PFSK-1 (cell line): ENCODE measurements around the gene JAKMIP1.

Source experiments
- FOXP2 ChIP-seq: optimal IDR thresholded peaks from 2 replicates; pipeline ENCODE3; 2011; ENCODE audit warnings: borderline replicate concordance, control low read depth, inconsistent platforms; ENCODE audit not compliant: insufficient read depth; ENCODE audit errors: extremely low read length, extremely low read depth
- POLR2AphosphoS5 ChIP-seq: IDR thresholded peaks from 2 replicates; pipeline ENCODE4 v1.6.1; 2012; ENCODE audit warnings: low read depth, mild to moderate bottlenecking, control low read depth, low read length, moderate library complexity
- SIN3A ChIP-seq: IDR thresholded peaks from 2 replicates; pipeline ENCODE4 v1.6.1; 2012; ENCODE audit warnings: mild to moderate bottlenecking, low read length, moderate library complexity, borderline replicate concordance; ENCODE audit not compliant: insufficient read depth
- TAF1 ChIP-seq: IDR thresholded peaks from 2 replicates; pipeline ENCODE4 v1.6.1; 2012; ENCODE audit warnings: low read length, control low read depth, borderline replicate concordance; ENCODE audit not compliant: insufficient read depth
- TF ChIP-seq, protein P1 (sequence below), 2 experiments: IDR thresholded peaks; 2 replicates each; pipeline versions ENCODE4 v1.6.1 to v1.8.0; 2011 to 2012; ENCODE audit warnings: low read depth in 2 of 2, low read length in 2 of 2, control low read depth in 1 of 2, inconsistent platforms in 1 of 2, mild to moderate bottlenecking in 1 of 2, moderate library complexity in 1 of 2; ENCODE audit not compliant: insufficient read depth in 1 of 2

The JAKMIP1 gene

GRCh38 chr4:6024313-6024960 lies 175.9 kb downstream of the JAKMIP1 start:
- TF ChIP-seq TAF1 (no peak), POLR2AphosphoS5 (no peak), FOXP2 (no peak), SIN3A (no peak)
- TF ChIP-seq, protein P1, sequence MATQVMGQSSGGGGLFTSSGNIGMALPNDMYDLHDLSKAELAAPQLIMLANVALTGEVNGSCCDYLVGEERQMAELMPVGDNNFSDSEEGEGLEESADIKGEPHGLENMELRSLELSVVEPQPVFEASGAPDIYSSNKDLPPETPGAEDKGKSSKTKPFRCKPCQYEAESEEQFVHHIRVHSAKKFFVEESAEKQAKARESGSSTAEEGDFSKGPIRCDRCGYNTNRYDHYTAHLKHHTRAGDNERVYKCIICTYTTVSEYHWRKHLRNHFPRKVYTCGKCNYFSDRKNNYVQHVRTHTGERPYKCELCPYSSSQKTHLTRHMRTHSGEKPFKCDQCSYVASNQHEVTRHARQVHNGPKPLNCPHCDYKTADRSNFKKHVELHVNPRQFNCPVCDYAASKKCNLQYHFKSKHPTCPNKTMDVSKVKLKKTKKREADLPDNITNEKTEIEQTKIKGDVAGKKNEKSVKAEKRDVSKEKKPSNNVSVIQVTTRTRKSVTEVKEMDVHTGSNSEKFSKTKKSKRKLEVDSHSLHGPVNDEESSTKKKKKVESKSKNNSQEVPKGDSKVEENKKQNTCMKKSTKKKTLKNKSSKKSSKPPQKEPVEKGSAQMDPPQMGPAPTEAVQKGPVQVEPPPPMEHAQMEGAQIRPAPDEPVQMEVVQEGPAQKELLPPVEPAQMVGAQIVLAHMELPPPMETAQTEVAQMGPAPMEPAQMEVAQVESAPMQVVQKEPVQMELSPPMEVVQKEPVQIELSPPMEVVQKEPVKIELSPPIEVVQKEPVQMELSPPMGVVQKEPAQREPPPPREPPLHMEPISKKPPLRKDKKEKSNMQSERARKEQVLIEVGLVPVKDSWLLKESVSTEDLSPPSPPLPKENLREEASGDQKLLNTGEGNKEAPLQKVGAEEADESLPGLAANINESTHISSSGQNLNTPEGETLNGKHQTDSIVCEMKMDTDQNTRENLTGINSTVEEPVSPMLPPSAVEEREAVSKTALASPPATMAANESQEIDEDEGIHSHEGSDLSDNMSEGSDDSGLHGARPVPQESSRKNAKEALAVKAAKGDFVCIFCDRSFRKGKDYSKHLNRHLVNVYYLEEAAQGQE (IDR thresholded peaks at IDR 0.05; ENCODE audit: insufficient read depth in 1 of 2, low read depth in 2 of 2, low read length in 2 of 2) = no peak

- no peak for TF ChIP-seq FOXP2
- TF ChIP-seq, protein P1 (IDR thresholded peaks at IDR 0.05; ENCODE audit: insufficient read depth in 1 of 2, low read depth in 2 of 2, low read length in 2 of 2) = no peak
- TF ChIP-seq POLR2AphosphoS5 = no peak
- no peak for TF ChIP-seq SIN3A
- TF ChIP-seq TAF1 = no peak
Observed at GRCh38 chr4:6023731-6024130, 176.6 kb downstream of the JAKMIP1 start.

GRCh38 chr4:6022607-6023288 lies 177.6 kb downstream of the JAKMIP1 start:
- TF ChIP-seq POLR2AphosphoS5 = no peak
- no peak for TF ChIP-seq TAF1
- TF ChIP-seq, protein P1 (IDR thresholded peaks at IDR 0.05; ENCODE audit: insufficient read depth in 1 of 2, low read depth in 2 of 2, low read length in 2 of 2) = no peak
- TF ChIP-seq FOXP2 = no peak
- no peak for TF ChIP-seq SIN3A

- no peak for TF ChIP-seq TAF1
- no peak for TF ChIP-seq SIN3A
- TF ChIP-seq POLR2AphosphoS5 = no peak
- TF ChIP-seq, protein P1 (IDR thresholded peaks at IDR 0.05; ENCODE audit: insufficient read depth in 1 of 2, low read depth in 2 of 2, low read length in 2 of 2) = no peak
- no peak for TF ChIP-seq FOXP2
Observed at GRCh38 chr4:6021831-6022606, 178.3 kb downstream of the JAKMIP1 start.
